Tibial nerve (tissue), 3 donors: Measurements from ENCODE around the gene CLASP2.
"Not testable (repeated sequence)": the region's sequence is repeated elsewhere in the genome, so short reads cannot be mapped to it uniquely, and the experiment has no call there.

Source experiments
- CTCF ChIP-seq, 5 experiments: fragments of 200-600 bp in 3 of 5; fragments of 450-650 bp in 2 of 5; sonication (generic) in 3 of 5; IDR thresholded peaks; one replicate each; pipeline ENCODE4 v1.5.1; 2016 to 2019; ENCODE audit warnings: antibody characterized with exemption in 5 of 5, mild to moderate bottlenecking in 3 of 5, moderate library complexity in 2 of 5
- POLR2A ChIP-seq, 2 donors: fragments of 450-650 bp; IDR thresholded peaks; one replicate each; pipeline ENCODE4 v1.6.1; 2017; ENCODE audit warnings: antibody characterized with exemption in 2 of 2, mild to moderate bottlenecking in 2 of 2, moderate library complexity in 2 of 2

GRCh38 chr3:33459577-33459976, 258.5 kb downstream of the CLASP2 start:
- TF ChIP-seq CTCF, POLR2A (IDR thresholded peaks at IDR 0.05): not testable (repeated sequence)
